ENCODE measurements around the gene SART3.

The SART3 gene

DNA sequence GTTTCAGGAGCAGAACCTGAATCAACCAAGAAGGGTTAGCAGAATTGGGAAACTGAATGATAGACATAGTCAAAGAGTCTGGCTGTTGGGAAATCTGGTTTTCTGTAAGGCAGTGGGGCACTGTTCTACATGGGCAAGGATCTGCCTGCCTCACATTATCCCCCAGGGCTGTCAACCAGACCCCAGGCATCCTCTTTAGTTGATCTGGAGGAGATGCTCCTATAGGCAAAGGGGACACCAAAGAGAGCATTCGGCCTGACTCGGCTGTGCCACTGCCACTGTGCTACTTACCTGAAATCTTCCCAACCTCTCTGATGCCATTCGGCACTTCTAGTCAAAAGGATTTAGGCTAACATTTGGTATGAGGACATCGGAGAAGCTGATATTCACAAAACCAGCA lies 5.5 kb upstream of the SART3 start:
- DNase-seq (ENCODE audit: low read depth, low spot score): no peak
- ChIA-PET POLR2A (no interaction called here), CTCF (interaction anchor here (0.8 to 24.1 kb wide), 9 partner anchors 10 to 526 kb away, joined by 3 to 1115 read pairs (median 4); partner anchors contain the start of gene ALKBH2)
- TF ChIP-seq, protein P1, sequence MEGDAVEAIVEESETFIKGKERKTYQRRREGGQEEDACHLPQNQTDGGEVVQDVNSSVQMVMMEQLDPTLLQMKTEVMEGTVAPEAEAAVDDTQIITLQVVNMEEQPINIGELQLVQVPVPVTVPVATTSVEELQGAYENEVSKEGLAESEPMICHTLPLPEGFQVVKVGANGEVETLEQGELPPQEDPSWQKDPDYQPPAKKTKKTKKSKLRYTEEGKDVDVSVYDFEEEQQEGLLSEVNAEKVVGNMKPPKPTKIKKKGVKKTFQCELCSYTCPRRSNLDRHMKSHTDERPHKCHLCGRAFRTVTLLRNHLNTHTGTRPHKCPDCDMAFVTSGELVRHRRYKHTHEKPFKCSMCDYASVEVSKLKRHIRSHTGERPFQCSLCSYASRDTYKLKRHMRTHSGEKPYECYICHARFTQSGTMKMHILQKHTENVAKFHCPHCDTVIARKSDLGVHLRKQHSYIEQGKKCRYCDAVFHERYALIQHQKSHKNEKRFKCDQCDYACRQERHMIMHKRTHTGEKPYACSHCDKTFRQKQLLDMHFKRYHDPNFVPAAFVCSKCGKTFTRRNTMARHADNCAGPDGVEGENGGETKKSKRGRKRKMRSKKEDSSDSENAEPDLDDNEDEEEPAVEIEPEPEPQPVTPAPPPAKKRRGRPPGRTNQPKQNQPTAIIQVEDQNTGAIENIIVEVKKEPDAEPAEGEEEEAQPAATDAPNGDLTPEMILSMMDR (IDR thresholded peaks at IDR 0.05; ENCODE audit: insufficient read depth, low read length, missing control alignments): no peak
- no peak overlapping the region for H3K4me3 ChIP-seq (ENCODE audit: low read depth, low read length)

DNA sequence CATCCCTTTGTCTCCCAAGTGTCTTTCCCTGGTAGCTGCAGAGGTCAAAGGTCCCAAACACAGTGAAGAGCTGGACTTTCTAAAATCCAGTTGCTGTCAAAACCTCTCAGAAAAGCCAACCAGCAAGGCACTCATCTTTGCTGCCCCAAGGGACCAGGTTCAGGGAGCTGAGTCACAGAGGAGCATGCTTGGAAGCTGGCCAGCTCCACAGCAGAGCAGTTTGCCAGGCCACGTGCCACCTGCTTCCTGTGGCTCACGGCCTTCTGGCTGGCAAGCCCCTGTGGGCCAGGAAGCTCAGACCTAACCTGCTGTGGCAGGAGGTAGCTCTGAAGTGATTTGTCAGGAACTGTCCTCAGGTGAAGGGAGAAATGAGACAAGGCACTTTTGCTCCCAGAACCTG lies 5.0 kb upstream of the SART3 start:
- ChIA-PET POLR2A (no interaction called here), CTCF (interaction anchor here (0.8 to 24.1 kb wide), 10 partner anchors 11 to 527 kb away, joined by 3 to 1115 read pairs (median 4); partner anchors contain the start of gene ALKBH2)
- TF ChIP-seq, protein P1 (IDR thresholded peaks at IDR 0.05; ENCODE audit: insufficient read depth, low read length, missing control alignments): no peak
- no peak for DNase-seq (ENCODE audit: low read depth, low spot score)
- no peak overlapping the region for H3K4me3 ChIP-seq (ENCODE audit: low read depth, low read length)

DNA sequence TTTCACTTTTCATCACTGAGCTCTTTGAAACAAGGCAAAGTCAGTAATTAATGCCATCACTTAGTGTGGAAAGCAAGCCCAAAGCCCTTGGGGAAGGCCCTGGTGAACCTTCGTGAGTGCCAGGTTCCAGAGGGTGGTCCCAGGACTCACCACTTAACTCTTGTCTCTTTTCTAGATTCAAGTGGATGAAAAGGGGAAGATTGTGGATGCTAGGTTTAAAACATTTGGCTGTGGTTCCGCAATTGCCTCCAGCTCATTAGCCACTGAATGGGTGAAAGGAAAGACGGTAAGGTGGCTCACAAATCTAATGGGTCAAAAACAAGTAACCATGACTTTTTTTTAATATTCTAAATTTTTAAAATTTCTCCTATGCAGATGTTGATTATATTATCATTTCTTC lies 4.2 kb upstream of the SART3 start:
- CTCF ChIA-PET: interaction anchor here (1.0 to 24.1 kb wide), 22 partner anchors 10 to 531 kb away, joined by 3 to 1115 read pairs (median 6); partner anchors contain the start of gene ALKBH2
- POLR2A ChIA-PET: no interaction called here
- TF ChIP-seq, protein P1 (IDR thresholded peaks at IDR 0.05; ENCODE audit: insufficient read depth, low read length, missing control alignments): no peak
- DNase-seq (ENCODE audit: low read depth, low spot score): no peak
- no peak overlapping the region for H3K4me3 ChIP-seq (ENCODE audit: low read depth, low read length)

- ChIA-PET CTCF (interaction anchor here (0.8 to 24.1 kb wide), 25 partner anchors 8 to 548 kb away, joined by 3 to 1115 read pairs (median 5); partner anchors contain the start of gene ALKBH2), POLR2A (no interaction called here)
- TF ChIP-seq, protein P1 (IDR thresholded peaks at IDR 0.05; ENCODE audit: insufficient read depth, low read length, missing control alignments): no peak
- no peak overlapping the region for H3K4me3 ChIP-seq (ENCODE audit: low read depth, low read length)
- no peak for DNase-seq (ENCODE audit: low read depth, low spot score)
Measured at GRCh38 chr12:108564724-108565123, 3.8 kb upstream of the SART3 start.

DNA sequence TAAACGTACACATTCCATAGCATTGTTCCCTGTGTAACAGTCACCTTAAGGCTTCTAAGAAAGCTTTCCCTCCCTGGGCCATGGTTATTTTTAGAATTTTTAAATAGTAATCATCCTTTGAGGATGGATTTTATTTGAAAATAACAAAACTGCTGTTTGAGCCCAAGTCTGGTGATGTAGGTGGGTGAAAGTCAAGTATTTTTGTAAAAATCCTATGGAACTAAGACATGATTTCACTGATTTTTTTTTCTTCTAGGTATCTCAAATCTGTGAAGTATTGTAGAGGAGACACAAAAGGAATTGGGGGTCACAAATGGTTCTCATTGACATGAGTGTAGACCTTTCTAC lies 2.8 kb upstream of the SART3 start:
- H3K4me3 ChIP-seq (ENCODE audit: low read depth, low read length): peak overlapping the region; percentile 89
- ChIA-PET CTCF (interaction anchor here (0.5 to 24.1 kb wide), 33 partner anchors 9 to 549 kb away, joined by 3 to 1115 read pairs (median 4); partner anchors contain the start of genes ALKBH2 and TMEM119), POLR2A (no interaction called here)
- DNase-seq (ENCODE audit: low read depth, low spot score): no peak
- TF ChIP-seq, protein P1 (IDR thresholded peaks at IDR 0.05; ENCODE audit: insufficient read depth, low read length, missing control alignments): no peak

GRCh38 chr12:108563136-108563803 lies 2.3 kb upstream of the SART3 start:
- TF ChIP-seq, protein P1 (IDR thresholded peaks at IDR 0.05; ENCODE audit: insufficient read depth, low read length, missing control alignments): peak; percentile 87
- no peak for DNase-seq (ENCODE audit: low read depth, low spot score)
- ChIA-PET POLR2A (interaction anchor here (0.9 to 1.5 kb wide), 3 partner anchors 55 to 241 kb away, joined by 3 to 4 read pairs (median 3); no protein-coding TSS in a partner anchor), CTCF (interaction anchor here (0.7 to 24.1 kb wide), 25 partner anchors 10 to 865 kb away, joined by 3 to 1115 read pairs (median 5); partner anchors contain the start of genes ALKBH2 and TMEM119)
- H3K4me3 ChIP-seq (ENCODE audit: low read depth, low read length): peak overlapping the region; percentile 89

Measured in AG04449 (cell line).